A549 treated with DMSO at 1 μM for 4 hours (cell line): ENCODE measurements around the gene AMMECR1. TPM values are rescaled to one million over a fixed set of nuclear protein-coding genes. Genes with fewer than 3 reads are reported as not detected.

ENCODE experiments used
- total RNA-seq: library from RNA; stranded (reverse); fragments of 200-300 nt; extraction: Qiagen RNA extraction; gene quantifications from 5 replicates; pipeline ENCODE4 v1.2.3, GENCODE V29; 2022; ENCODE audit warnings: low read depth

The AMMECR1 gene
- total RNA-seq: 7.7 to 9.4 TPM (median 8.5 TPM) in 5 replicates

DNA sequence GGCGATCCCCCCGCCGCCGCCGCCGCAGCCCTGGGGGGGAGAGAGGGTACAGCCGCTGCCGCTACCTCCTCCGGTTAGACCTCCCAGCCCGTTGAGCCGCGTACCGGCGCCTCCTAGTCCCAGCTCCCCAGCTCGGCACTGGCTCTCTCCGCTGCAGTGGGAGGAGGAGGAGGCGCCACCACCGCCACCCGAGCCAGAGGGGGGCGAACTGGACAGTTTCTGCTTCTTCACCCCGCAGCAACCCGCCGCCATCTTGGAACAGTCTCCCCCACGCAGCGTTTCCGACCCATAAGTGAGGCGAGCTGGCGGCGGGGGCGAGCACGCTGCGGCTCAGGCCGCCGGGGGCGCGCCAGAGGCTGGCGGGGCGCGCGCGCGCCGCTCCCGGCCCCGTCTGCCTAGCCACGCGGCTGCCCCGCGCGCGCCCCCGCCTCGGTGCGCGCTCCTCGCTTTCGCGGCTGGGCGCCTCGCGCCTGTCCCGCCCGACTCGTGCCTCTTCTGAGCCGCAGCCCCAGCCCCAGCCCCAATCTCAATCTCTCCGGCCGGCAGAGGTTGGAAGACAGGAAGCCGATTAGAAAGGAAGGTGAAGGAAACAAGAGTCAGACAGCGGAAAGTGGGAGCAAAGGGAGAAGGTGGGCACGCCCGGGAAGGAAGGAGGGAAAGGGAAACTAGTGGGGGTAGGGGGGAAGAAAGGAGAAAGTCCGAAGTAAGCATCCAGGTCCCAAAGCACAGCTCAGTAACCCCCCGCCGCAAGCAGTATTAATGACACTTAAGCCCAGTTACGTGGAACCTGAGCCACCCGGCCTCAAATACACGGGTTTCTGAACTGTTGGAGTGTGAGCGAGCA is at the start of gene AMMECR1:
AMMECR1 (minus strand) TSS at position 266 of the 844 bp plus-strand sequence; CDS start at position 252, 14 bp downstream.

DNA sequence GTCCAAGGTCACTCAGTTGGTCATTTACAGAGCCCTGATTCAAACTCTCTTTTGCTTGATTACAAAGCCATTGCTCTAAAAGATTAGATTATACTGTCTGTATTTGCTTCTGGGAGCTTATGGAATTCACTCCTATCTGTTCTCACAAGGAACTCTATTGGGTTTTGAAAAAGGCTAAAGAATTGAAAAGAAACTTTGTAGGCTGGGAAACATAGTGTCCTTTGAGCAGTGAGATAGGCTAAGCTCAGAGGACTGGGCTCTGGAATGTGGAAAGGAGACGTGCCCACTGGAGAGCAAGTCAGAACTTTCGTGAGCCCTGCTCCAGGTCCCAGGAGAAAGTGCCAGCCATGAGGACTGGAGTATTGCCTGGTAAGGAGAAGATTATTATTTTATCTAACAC is 40.7 kb upstream of the AMMECR1 start, which contains the start of gene RTL9:
RTL9 (plus strand) TSS at position 301 of the 400 bp plus-strand sequence. CDS start 91,770 bp downstream, outside the sequence.

Other genes with a start within 250 kb of the AMMECR1 start
- gene RTL9, start 40.8 kb upstream of the AMMECR1 start, total RNA-seq: 0.03 to 0.13 TPM (median 0.07 TPM) in 5 replicates